Pons (tissue), 1 donor: ENCODE data around the gene ABLIM1.

Experiments used
- DNase-seq: peaks from one replicate; pipeline ENCODE4 v3.0.0-alpha.2; 2016; ENCODE audit warnings: low spot score

Gene ABLIM1

DNA sequence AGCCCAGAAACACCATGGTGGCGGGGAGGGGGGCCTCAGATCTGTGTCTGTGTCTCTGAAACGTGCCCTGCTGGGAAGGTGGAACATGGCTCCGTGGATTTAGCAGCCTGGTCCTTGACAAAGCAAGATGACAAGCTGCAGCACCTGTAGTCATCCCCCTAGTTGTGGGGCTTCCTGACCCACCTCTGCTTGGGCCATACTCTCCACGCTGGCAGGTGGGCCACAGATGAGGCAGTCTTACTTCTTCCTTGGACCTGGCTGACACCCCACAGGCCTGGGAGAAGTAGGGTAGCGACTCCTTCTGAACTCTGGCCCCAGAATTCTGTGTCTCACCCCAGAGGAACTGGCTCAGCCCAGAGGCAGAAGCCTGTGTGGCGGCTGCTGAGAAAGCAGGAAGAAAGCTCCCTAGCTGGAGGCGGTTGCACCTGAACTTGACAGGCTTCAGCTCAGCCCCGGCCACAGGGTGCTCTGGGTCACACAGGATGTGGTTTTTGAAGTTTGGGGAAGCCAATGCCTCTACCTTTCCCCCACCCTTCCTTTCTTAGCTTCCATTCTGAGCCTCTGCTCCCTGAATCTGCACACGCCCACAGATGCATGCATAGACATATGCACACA lies 113.9 kb downstream of the ABLIM1 start:
- no peak for DNase-seq

DNA sequence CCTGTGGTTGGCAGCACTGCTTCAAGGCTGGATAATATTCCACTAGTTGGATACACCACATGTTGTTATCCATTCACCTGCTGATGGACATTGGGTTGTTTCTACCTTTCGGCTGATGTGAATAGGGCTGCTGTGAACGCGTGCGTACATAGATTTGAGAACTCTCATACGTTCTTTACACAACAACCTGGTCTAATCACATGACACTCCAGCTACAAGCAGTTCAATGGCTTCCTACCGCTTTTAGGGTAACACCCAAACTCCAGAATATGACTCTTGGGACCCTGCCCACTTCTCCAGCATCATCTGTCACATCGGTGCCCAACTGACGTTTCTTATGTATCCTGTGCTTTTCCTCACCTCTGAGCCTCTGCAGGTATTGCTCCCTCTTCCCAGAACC lies 114.6 kb downstream of the ABLIM1 start:
- no peak for DNase-seq

DNA sequence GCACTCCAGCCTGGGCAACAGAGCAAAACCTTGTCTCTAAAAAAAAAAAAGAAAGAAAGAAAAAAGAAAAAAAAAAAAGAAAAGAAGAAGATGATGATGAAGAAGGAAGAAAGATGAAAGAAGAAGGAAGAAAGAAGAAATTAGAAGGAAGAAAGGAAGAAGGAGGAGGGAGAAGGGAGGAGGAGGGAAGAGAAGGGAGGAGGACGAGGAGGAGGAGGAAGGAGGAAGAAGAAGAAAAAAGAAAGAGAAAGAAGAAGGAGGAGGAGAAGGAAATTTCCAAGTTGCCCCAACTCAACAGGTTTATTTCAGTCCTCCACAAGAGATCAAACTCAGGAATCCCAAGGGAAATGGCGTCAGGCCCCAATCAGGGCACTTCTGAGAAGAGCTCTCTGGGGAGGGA lies 115.7 kb downstream of the ABLIM1 start:
- DNase-seq: no peak

- DNase-seq: no peak
Measured at GRCh38 chr10:114541797-114542160, 116.3 kb downstream of the ABLIM1 start.

- DNase-seq: no peak
Measured at GRCh38 chr10:114541081-114541796, 116.8 kb downstream of the ABLIM1 start.

- DNase-seq: no peak
Measured at GRCh38 chr10:114540236-114540635, 117.8 kb downstream of the ABLIM1 start.

GRCh38 chr10:114539623-114540022 lies 118.5 kb downstream of the ABLIM1 start:
- no peak for DNase-seq

GRCh38 chr10:114538181-114538906 lies 119.7 kb downstream of the ABLIM1 start:
- DNase-seq: no peak

- no peak for DNase-seq
Measured at GRCh38 chr10:114537736-114538135, 120.3 kb downstream of the ABLIM1 start.

- no peak for DNase-seq
Measured at GRCh38 chr10:114534571-114534981, 123.5 kb downstream of the ABLIM1 start.

DNA sequence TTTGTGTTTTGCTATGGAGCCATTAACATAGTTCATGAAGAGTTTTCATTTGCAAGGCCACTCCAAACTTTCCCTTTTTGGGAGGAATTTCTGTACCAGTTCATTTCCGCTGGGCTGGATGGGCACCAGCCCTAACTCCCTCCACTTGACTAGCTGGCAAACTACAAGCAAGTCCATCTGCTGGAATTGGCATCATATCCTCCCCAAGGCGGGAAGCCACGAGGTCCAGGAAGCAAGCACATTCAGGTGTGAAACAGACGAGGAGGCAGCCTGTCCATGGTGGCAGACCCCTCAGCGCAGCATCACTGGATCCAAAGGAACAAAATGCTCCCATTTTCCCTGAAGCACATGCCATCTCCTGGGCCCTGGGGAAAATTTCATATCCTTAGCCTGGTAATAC lies 125.8 kb downstream of the ABLIM1 start:
- DNase-seq: no peak

DNA sequence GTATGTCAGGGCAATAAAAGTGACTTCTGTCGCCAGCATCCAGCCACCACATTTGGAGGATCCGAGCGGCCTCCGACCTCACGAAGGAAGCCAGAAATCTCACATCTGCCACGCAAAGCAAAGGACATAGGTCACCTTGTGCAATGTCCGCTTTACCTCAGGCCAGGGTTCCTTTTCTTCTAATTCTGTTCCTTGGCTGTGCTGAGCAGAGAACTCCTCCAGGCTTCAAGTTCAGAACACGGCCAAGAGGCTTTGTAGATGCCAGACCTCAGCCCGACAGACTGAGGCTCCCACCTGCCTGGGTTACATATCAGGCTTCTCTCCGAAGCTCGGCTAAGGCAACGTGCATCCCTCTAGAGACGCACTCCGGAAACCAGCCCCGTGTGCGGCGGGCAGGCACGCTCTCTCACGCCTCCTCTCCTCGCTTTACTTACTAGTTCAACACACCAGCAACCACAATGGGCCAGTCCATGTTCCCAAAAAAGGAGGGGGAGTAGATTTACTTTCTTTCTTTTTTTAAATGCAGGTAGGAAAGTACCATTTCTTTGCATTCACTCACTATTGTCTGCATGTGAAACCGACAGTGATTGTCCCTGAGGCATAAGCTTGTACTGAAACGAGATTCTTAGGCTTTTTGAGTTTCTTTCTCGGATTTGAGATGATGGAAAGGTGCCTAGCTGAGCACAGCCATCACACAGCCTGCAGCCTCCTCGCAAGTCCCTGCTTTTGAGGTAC lies 131.4 kb downstream of the ABLIM1 start:
- DNase-seq: no peak

DNA sequence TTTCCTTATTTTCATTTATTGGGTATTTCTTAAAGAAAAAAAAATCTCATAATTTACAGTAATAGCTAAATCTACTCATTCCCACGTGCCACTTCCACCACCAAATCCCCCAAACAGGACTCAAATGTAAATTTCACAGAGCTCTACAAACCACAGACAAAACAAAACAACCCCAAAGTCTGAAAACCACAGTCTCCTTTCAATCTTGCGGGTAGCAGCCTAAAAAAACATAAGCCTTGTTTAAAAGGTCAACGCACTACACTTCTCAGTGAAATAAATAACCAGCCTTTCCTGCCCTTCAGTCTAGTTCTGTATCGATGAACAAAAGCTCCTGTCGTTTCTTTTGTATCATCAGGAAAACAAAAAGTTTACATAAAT lies 132.0 kb downstream of the ABLIM1 start:
- DNase-seq: no peak

DNA sequence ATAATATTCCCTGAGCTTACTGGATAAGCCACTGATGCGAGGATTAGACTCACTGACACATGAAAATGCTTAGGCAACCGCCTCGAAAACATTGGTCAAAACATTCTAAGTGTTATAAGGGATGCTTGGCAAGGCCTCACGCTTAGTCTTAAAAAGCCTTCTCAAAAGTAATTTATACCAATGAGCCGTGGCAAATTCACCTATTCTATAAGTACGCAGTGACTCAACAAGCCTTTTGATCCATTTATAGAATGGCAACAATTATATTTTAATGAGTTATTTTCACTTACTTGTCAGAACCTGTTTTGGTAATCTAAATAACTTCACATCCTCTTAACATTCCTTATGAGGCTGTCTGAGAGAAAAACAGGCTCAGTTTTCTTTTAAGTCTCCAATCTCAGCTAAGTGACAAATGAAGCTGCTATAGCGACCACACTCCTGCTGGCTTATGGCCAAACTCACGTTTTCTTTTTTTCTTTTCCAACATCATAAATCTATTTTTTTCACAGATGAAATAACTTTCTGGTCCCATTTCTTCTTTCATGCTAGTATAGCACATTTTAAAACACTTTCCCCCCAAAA lies 132.6 kb downstream of the ABLIM1 start:
- DNase-seq: no peak

- no peak for DNase-seq
Measured at GRCh38 chr10:114523876-114524275, 134.2 kb downstream of the ABLIM1 start.

DNA sequence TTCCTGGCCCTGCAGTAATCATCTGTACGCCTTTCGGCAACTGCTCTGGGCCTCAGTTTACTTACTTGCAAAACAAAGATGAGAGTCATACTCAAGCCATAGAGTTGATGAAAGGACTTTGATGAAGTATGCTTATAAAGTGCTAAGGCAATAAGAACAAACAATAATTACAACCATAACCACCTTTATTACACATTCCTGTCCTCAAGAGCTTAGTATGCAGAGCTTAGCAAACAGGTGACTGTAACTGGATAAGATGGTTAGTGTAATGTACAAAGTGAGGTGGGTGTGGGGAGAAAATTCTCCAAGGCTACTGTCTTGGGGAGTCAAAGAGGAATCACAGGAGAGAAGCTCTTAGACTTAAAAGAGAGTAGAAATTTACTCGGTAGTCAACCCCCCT lies 136.8 kb downstream of the ABLIM1 start:
- no peak for DNase-seq

GRCh38 chr10:114520453-114520852 lies 137.6 kb downstream of the ABLIM1 start:
- DNase-seq: no peak

DNA sequence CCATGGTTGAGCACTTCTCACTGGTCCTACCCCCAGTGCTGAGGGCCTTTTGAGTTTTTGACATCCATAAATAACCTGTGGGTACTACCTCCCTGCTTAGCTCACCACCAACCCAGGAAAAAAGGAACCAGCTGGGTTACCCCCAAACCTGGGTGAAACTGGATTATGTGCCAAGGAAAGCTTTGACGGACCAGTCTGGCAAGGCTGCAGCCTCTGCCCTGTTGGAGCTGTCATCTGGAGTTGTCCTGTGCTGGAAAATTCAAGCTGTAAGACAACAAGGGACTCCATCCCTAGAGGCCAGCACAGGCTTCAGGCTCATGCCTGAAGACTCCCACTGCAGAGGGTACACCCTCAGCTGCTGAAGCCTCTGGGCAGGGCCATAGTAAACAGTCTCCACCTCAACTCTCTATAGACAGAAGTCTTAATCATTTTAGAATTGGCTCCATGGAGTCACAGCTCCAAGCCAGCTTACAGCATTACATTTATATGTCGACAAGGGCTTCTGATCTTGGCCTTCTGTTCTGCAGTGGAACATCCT lies 138.2 kb downstream of the ABLIM1 start:
- no peak for DNase-seq

- no peak for DNase-seq
Measured at GRCh38 chr10:114519306-114519669, 138.8 kb downstream of the ABLIM1 start.

DNA sequence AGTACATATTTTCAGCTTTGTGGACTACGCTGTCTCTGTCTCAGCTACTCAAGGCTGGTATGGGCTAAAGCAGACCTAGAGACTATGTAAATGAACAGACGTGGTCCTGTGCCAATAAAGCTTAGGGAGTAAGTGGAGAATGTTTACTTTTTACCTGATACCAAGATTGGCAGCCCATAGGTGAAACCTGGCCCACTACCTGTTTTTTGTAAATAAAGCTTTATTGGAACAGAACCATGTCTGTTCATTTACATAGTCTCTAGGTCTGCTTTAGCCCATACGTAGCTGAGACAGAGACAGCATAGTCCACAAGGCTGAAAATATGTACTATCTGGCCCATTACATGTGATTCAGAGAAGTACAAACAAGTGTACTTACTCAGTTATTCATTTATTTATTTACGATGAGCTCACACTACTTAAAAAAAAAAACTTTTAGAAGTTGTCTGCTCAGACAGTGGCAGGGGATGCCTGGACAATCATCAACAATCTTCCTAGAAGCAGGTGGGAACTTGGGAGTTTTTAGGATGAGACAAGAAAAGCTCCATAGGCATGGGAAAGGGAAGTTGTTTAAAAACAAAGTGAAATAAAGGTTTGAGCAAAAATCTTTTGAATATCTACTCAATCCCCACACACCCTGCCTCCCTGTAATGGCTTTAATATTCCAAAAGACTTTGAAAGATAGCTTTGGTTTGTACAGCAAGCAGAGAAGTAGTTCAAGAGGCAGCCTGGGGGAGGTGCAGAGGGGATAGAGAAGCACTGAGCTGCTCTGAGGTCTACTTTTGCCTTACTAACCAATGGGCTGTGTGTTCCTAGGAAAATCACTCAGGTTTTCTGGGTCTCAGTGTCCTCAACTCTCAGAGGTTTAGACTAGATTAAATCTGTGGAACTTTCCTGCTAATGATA lies 139.4 kb downstream of the ABLIM1 start:
- no peak for DNase-seq
